Measurements from ENCODE around the gene GNB1. TPM values are rescaled to one million over a fixed set of nuclear protein-coding genes. Genes with fewer than 3 reads are reported as not detected.

The GNB1 gene
- total and polyA plus RNA-seq, 2 of the 4 experiments (the other 2 are of a cell fraction): 73.5 to 371 TPM

GRCh38 chr1:1926346-1926811 lies 35.5 kb upstream of the GNB1 start:
- no peak overlapping the region for H2BK15ac ChIP-seq (ENCODE audit: low read depth, low read length)
- no peak overlapping the region for H3K27ac ChIP-seq (ENCODE audit: insufficient read depth, low read length)
- ChIA-PET POLR2A (ENCODE audit: unreplicated experiment) (no interaction called here), CTCF (no interaction called here)
- no peak overlapping the region for H3K4me3 ChIP-seq (ENCODE audit: insufficient read depth, low read depth, low read length)
- TF ChIP-seq USF2 (IDR thresholded peaks at IDR 0.05; ENCODE audit: low read depth, low read length): no peak
- TF ChIP-seq RFX5 (IDR thresholded peaks at IDR 0.05; ENCODE audit: low read depth, low read length): no peak
- no peak for TF ChIP-seq CHD1 (IDR thresholded peaks at IDR 0.05; ENCODE audit: low read depth, low read length)
- no peak for TF ChIP-seq CTCF (conservative IDR thresholded peaks at IDR 0.05; ENCODE audit: low read depth, low read length)
- H2AFZ ChIP-seq (replicated peaks; ENCODE audit: low read length, poor library complexity): no peak overlapping the region
- BruUV-seq (replicated peaks): no TSS peak
- no peak overlapping the region for H3K23ac ChIP-seq (ENCODE audit: low read depth, low read length)
- no peak overlapping the region for H3K4ac ChIP-seq (ENCODE audit: low read depth, low read length)
- H3K36me3 ChIP-seq (ENCODE audit: control insufficient read depth, insufficient read depth, low read length): no peaks in the 10 kb centered on the region
- H3K27me3 ChIP-seq (ENCODE audit: control insufficient read depth, insufficient read depth, low read length): peaks cover 5% of the 10 kb centered on the region; the same call in 1 of the 2 replicates
- no peak overlapping the region for H2AK9ac ChIP-seq (replicated peaks; ENCODE audit: low read depth, low read length, poor library complexity)
- no peak overlapping the region for H3K56ac ChIP-seq (ENCODE audit: extremely low read depth, insufficient read depth, low read length)
- H3K4me1 ChIP-seq (ENCODE audit: control insufficient read depth, insufficient read depth, low read length): no peaks in the 10 kb centered on the region
- ATAC-seq (ENCODE audit: low read depth) (no peak), DNase-seq (no peak)
- dilution Hi-C loops (cut with HindIII; ENCODE audit: low sequenced_read_pairs, unreplicated experiment): no loop called here
- H3K14ac ChIP-seq (replicated peaks; ENCODE audit: low read depth, low read length): no peak overlapping the region
- no peak overlapping the region for H4K8ac ChIP-seq (ENCODE audit: low read depth in 2 of 2, low read length in 2 of 2)
- H4K20me1 ChIP-seq (ENCODE audit: insufficient read depth, low read length): no peaks in the 10 kb centered on the region
- H4K5ac ChIP-seq (ENCODE audit: low read depth, low read length): no peak overlapping the region
- H2BK120ac ChIP-seq (ENCODE audit: low read depth, low read length): no peak overlapping the region
- H2BK20ac ChIP-seq (ENCODE audit: low read depth, low read length): no peak overlapping the region
- WGBS, 2 experiments (ENCODE audit: extremely low coverage in 2 of 2, insufficient read length in 1 of 2): 70% methylated on average over 11 of the region's 26 CpGs; no CpG with 5 or more reads in 1 of the 2 experiments
- no peak overlapping the region for H3K18ac ChIP-seq (ENCODE audit: low read depth, low read length)
- no peak overlapping the region for H2AK5ac ChIP-seq (ENCODE audit: low read depth, low read length)
- H3K9ac ChIP-seq (ENCODE audit: low read depth, low read length): no peak overlapping the region
- in situ Hi-C loops (cut with MboI; ENCODE audit: low sequenced_read_pairs): no loop called here
- H4K91ac ChIP-seq (ENCODE audit: insufficient read depth, low read depth, low read length): no peak overlapping the region
- no peaks in the 10 kb centered on the region for H3K79me1 ChIP-seq (ENCODE audit: low read depth in 1 of 2, low read length in 2 of 2)
- intact Hi-C loops (cut with micrococcal nuclease): no loop called here
- H3K9me1 ChIP-seq (ENCODE audit: insufficient read depth, low read length): no peaks in the 10 kb centered on the region
- no peaks in the 10 kb centered on the region for H3K9me3 ChIP-seq (ENCODE audit: control insufficient read depth, insufficient read depth, low read length)
- no peak overlapping the region for H3K4me2 ChIP-seq (ENCODE audit: low read depth, low read length)
- no peak overlapping the region for H2BK5ac ChIP-seq (ENCODE audit: low read depth, low read length, poor library complexity, severe bottlenecking)

All from IMR-90 (cell line).